HG02763 (cell line): Measurements from ENCODE around the gene ALKBH7.

Source experiments
- ATAC-seq: cut with Tn5 transposase; IDR thresholded peaks from one replicate; pipeline ENCODE4 v1.9.1; 2021; ENCODE audit warnings: mild to moderate bottlenecking, moderate library complexity; ENCODE audit not compliant: unreplicated experiment

Gene ALKBH7

GRCh38 chr19:6424195-6424938 is 51.8 kb downstream of the ALKBH7 start, which contains the start of gene KHSRP:
KHSRP (minus strand) TSS chr19:6424811; CDS start chr19:6424701, 110 bp downstream.
- no peak for ATAC-seq
